Hematopoietic multipotent progenitor cell treated with erythropoietin and hydrocortisone succinate and interleukin-3 and kit ligand, for 8 days (in vitro differentiated cells): Measurements from ENCODE around the gene BTG3.

ENCODE experiments used
- DNase-seq: peaks from one replicate; pipeline ENCODE4 v3.0.0-alpha.2; 2015

The BTG3 gene

DNA sequence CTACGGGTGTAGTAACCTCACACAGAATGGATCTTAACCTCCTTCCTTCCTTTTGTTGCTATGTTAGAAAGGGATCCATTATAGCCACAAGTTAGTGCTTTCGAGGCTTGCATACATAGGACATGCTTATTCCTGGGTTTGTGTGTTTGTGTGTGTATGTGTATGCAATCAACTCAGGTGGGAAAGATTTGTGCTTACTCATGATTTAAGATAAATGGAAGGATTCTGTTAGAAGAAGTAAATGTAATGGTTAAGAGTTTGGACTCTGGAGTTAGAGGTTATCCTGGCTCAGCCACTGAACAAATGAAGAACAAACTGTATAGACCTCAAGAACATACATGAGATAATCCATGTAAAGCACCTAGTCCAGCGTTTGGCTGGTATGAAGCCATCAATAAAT, 28.8 kb downstream of the BTG3 start:
- no peak for DNase-seq

DNA sequence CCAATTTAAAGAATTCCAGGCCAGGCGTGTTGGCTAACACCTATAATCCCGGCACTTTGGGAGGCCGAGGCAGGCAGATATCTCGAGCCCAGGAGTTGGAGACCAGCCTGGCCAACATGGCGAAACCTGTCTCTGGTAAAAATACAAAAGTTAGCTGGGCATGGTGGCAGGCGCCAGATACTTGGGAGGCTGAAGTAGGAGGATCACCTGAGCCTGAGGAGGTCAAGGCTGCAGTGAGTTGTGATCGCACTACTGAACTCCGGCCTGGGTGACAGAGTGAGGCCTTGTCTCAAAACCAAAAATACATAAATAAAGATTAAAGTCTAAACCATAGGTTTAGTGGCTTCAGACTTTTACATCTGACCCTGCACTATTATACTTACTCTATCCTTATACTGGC, 32.4 kb downstream of the BTG3 start:
- DNase-seq = no peak

- DNase-seq = no peak
These were observed 33.8 kb downstream of the BTG3 start for GRCh38 chr21:17578876-17579275.

DNA sequence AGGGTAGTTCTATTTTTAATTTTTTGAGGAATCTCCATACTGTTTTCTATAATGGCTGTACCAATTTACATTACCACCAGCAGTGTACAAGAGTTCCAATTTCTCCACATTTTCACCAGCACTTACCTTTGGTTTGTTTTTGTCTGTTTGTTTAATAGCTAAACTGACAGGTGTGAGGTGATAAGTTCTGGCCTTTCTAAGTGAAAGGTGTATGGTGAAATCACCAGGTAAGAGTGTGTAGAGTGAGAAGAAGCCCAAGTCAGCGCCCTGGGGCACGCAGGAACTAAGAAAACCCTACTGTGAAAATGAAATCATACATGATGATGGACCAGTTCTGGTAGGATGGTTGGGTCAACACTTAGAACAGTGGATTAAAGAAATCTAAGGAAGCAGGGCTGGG, 34.5 kb downstream of the BTG3 start:
- DNase-seq = no peak

- DNase-seq = no peak
These were observed 35.0 kb downstream of the BTG3 start for GRCh38 chr21:17577701-17578100.

DNA sequence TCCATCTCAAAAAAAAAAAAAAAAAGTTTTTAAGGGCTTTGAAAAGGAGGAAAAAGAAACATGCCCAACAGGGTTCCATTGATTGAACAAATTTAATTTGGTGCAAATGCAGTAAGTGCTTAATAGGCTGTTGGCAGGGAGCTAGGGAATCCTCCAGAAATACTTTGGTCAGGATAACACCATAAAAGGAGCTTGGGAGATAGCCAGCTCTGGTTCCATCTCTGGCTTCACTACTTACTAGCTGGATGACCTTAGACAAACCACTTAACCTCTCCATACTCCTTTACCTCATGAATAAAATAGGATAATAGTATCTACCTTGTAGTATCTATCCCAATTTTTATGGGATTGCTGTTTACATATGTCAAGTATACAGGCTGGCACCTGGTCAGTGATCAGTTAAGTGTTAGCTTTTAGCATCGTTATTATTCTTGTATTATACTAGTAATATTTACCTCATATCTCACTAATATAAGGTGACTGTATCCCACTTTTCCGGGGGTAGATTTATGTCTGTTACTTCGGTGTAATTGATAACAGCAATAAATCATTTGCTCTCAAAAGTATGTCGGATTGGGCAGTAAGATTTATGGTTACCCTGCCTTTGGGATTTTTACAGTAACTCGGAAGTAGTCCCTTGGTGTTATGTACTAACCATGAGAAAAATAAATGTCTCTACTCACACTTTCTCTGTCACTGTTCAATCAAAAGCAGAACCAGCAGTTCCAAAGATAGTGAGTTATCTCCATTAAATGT, 36.4 kb downstream of the BTG3 start:
- no peak for DNase-seq

GRCh38 chr21:17575076-17575475, 37.6 kb downstream of the BTG3 start:
- no peak for DNase-seq

GRCh38 chr21:17572431-17572830, 40.3 kb downstream of the BTG3 start:
- no peak for DNase-seq

DNA sequence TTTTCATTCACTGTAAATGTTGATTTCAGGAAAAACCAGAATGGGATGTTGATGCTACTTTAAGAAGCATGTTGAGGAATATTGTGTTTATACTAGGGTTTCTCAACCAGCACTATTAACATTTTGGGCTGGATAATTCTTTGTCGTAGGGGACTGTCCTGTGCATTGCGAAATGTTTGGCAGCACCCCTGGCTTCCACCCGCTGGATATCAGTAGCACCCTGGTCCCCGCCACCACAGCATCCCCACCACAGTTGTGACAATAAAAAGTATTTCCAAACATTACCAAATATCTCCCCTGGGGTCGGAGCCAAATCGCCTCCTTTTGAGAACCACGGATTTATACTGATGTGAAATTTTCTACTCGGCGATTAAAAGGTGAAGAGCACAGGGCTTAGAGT, 41.9 kb downstream of the BTG3 start:
- no peak for DNase-seq

DNA sequence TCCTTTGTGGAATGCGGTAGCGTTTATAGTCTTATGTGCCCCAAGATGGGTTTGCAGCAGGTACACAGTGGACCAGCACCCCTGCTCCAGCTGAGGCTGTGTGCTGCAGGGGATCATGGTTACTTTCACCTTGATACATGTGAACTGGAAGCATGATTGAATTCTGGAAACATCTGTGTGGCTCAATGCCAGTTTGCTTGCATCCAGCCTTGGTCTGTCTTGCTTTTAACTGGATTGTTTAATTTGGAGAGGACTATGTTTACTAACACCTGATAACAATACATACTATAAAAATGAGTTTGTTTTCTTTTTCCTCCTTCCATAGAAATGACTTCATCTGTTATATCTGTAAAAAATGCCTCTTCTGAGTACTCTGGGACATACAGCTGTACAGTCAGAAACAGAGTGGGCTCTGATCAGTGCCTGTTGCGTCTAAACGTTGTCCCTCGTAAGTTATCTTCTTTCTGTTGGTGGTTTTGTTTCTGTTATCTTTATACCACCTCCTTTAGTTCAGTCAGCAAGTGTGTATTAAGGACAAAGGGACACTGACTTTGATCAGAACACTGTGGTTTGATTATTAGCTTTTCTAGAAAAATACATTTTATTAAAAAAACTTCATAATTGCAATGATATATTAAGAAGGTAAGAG, 52.2 kb downstream of the BTG3 start:
- peak; percentile 77 for DNase-seq

- peak; percentile 75 for DNase-seq
These were observed 57.8 kb downstream of the BTG3 start for GRCh38 chr21:17554679-17555465.

GRCh38 chr21:17554120-17554519, 58.6 kb downstream of the BTG3 start:
- no peak for DNase-seq

DNA sequence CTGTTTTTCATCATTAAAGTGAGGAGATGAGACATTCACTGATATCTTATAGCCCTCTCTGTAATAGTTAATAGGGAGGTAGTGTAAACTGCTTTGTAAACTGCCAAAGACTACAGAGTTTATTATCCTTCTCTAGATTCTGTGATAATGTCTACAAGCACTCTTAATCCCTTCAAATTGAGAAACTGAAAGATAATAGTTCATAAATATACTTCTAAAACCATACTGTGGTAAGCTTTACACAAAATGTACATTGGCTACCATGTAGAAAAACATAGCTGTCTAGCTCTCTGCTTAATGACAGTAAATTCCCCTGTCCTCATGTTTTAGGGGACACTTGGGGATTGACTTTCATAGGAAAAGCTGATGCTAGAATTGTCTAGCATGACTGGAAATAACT, 60.3 kb downstream of the BTG3 start:
- no peak for DNase-seq

DNA sequence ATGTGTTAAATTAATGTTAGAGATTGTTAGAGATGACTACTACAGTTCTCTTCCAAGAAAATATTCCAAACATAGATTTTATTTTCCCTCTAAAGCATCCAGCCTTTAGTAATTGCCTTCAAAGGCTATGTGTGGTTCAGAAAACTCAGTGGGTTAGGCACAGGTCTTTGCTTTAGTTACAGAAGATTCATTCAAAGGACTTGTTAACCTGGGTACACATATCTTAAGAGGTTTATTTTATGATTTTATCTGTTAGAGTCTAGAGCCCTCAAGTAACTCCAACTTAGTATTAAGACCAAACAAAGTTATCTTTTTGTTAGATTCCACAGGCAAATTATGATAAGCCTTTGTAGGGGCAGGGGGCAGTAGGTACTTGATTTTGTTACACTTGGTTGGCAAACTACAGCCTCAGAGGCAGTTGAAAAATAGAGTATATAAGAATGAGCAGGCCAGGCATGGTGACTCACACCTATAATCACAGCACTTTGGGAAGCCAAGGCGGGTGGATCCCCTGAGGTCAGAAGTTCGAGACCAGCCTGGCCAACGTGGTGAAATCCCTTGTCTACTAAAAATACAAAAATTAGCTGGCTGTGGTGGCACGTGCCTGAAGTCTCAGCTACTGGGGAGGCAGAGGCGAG, 61.9 kb downstream of the BTG3 start:
- no peak for DNase-seq

- DNase-seq = no peak
These were observed 64.4 kb downstream of the BTG3 start for GRCh38 chr21:17548262-17548661.

- no peak for DNase-seq
These were observed 67.7 kb downstream of the BTG3 start for GRCh38 chr21:17545007-17545406.
